Common myeloid progenitor, CD34-positive (primary cell): Measurements from ENCODE around the gene CDYL2.

Source experiments
- CTCF ChIA-PET: fragments of 350-600 bp; sonication (Branson Sonifier 250); formaldehyde crosslinking; loops from one replicate; lab custom pipeline; 2021; ENCODE audit warnings: antibody characterized with exemption; lab: Charles Lee
- POLR2A ChIA-PET: fragments of 350-600 bp; sonication (Branson Sonifier 250); formaldehyde crosslinking; loops from one replicate; lab custom pipeline; 2021; ENCODE audit warnings: antibody characterized with exemption; lab: Charles Lee
- DNase-seq, 3 donors: peaks; one replicate each; pipeline versions ENCODE4 v3.0.0 to v3.0.0-alpha.2; 2013
- H3K27ac ChIP-seq, 2 experiments: 1 replicate in 1 of 2; 2 replicates in 1 of 2; pipeline ENCODE4 v1.7.0; 2013; ENCODE audit warnings: inconsistent platforms in 2 of 2, low read length in 2 of 2, mild to moderate bottlenecking in 2 of 2, low read depth in 1 of 2, moderate library complexity in 1 of 2; ENCODE audit not compliant: severe bottlenecking in 2 of 2, insufficient read depth in 1 of 2, poor library complexity in 1 of 2
- H3K27me3 ChIP-seq, 5 experiments: replicated peaks in 2 of 5; 1 replicate in 3 of 5; 2 replicates in 2 of 5; pipeline versions ENCODE4 v1.6.1 to v1.7.0; 2013; ENCODE audit warnings: low read length in 4 of 5, mild to moderate bottlenecking in 2 of 5, moderate library complexity in 2 of 5, inconsistent platforms in 1 of 5; ENCODE audit not compliant: insufficient read depth in 5 of 5, control insufficient read depth in 4 of 5
- H3K36me3 ChIP-seq, 4 experiments: 1 replicate in 2 of 4; 2 replicates in 2 of 4; pipeline versions ENCODE4 v1.6.1 to v1.7.0; 2013; ENCODE audit warnings: low read length in 3 of 4, control low read depth in 1 of 4, mild to moderate bottlenecking in 1 of 4; ENCODE audit not compliant: control insufficient read depth in 4 of 4, insufficient read depth in 4 of 4
- H3K4me1 ChIP-seq, 4 experiments: 1 replicate in 3 of 4; 2 replicates in 1 of 4; pipeline versions ENCODE4 v1.6.1 to v1.7.1; 2013; ENCODE audit warnings: low read length in 3 of 4, mild to moderate bottlenecking in 3 of 4, control low read depth in 1 of 4, inconsistent platforms in 1 of 4, moderate library complexity in 1 of 4; ENCODE audit not compliant: control insufficient read depth in 4 of 4, insufficient read depth in 4 of 4; ENCODE audit errors: control extremely low read depth in 1 of 4
- H3K4me3 ChIP-seq, 7 experiments: 1 replicate in 4 of 7; 2 replicates in 3 of 7; pipeline versions ENCODE4 v1.5.1 to v1.7.0; 2013; ENCODE audit warnings: mild to moderate bottlenecking in 7 of 7, low read length in 6 of 7, moderate library complexity in 6 of 7, inconsistent platforms in 2 of 7, low read depth in 2 of 7, control low read depth in 1 of 7; ENCODE audit not compliant: insufficient read depth in 4 of 7, control insufficient read depth in 1 of 7; ENCODE audit errors: extremely low read depth in 1 of 7
- H3K9me3 ChIP-seq, 5 experiments: 1 replicate in 4 of 5; 2 replicates in 1 of 5; pipeline versions ENCODE4 v1.6.1 to v1.7.1; 2013; ENCODE audit warnings: low read length in 4 of 5, mild to moderate bottlenecking in 2 of 5, inconsistent platforms in 1 of 5, low read depth in 1 of 5, moderate library complexity in 1 of 5; ENCODE audit not compliant: control insufficient read depth in 4 of 5, insufficient read depth in 2 of 5; ENCODE audit errors: control extremely low read depth in 1 of 5
- WGBS: methylation state at CpG from one replicate; pipeline ENCODE4 v1.1.5; 2013; ENCODE audit not compliant: insufficient coverage; 5-methylcytosine and 5-hydroxymethylcytosine counted together

Gene CDYL2

GRCh38 chr16:80563066-80563465 lies 241.3 kb downstream of the CDYL2 start:
- ChIA-PET POLR2A (no interaction called here), CTCF (no interaction called here)
- H3K4me1 ChIP-seq: peaks cover 3 to 13% (median 10%) of the 10 kb centered on the region in 4 experiments
- H3K9me3 ChIP-seq: no peaks in the 10 kb centered on the region
- no peak overlapping the region for H3K27ac ChIP-seq
- DNase-seq: no peak
- no peaks in the 10 kb centered on the region for H3K36me3 ChIP-seq
- WGBS: 88% methylated on average over 2 of the region's 3 CpGs
- H3K27me3 ChIP-seq: no peaks in the 10 kb centered on the region
- no peak overlapping the region for H3K4me3 ChIP-seq

GRCh38 chr16:80559369-80559768 lies 245.0 kb downstream of the CDYL2 start:
- Histone ChIP-seq H3K4me1 (peaks cover 2 to 12% (median 9%) of the 10 kb centered on the region in 4 experiments), H3K36me3 (no peaks in the 10 kb centered on the region), H3K27ac (no peak overlapping the region), H3K4me3 (no peak overlapping the region), H3K27me3 (no peaks in the 10 kb centered on the region), H3K9me3 (no peaks in the 10 kb centered on the region)
- POLR2A ChIA-PET: no interaction called here
- no peak for DNase-seq
- WGBS: 90% methylated on average over 3 of the region's 4 CpGs
- CTCF ChIA-PET: no interaction called here

- peaks cover 8 to 16% (median 13%) of the 10 kb centered on the region in 4 experiments for H3K4me1 ChIP-seq
- no peak for DNase-seq
- WGBS: 98% methylated on average over 5 of the region's 5 CpGs
- POLR2A ChIA-PET: no interaction called here
- no peak overlapping the region for H3K27ac ChIP-seq
- CTCF ChIA-PET: no interaction called here
- no peaks in the 10 kb centered on the region for H3K9me3 ChIP-seq
- no peaks in the 10 kb centered on the region for H3K27me3 ChIP-seq
- H3K4me3 ChIP-seq: no peak overlapping the region
- H3K36me3 ChIP-seq: no peaks in the 10 kb centered on the region
Measured at GRCh38 chr16:80557037-80557436, 247.4 kb downstream of the CDYL2 start.

GRCh38 chr16:80556481-80556880 lies 247.9 kb downstream of the CDYL2 start:
- WGBS: 86% methylated on average over 3 of the region's 3 CpGs
- Histone ChIP-seq H3K36me3 (no peaks in the 10 kb centered on the region), H3K4me3 (no peak overlapping the region), H3K4me1 (peaks cover 8 to 16% (median 13%) of the 10 kb centered on the region in 4 experiments), H3K27ac (no peak overlapping the region), H3K9me3 (no peaks in the 10 kb centered on the region), H3K27me3 (no peaks in the 10 kb centered on the region)
- no peak for DNase-seq
- POLR2A ChIA-PET: no interaction called here
- CTCF ChIA-PET: no interaction called here

- no peaks in the 10 kb centered on the region for H3K27me3 ChIP-seq
- ChIA-PET POLR2A (no interaction called here), CTCF (interaction anchor here (1.9 kb wide), 1 partner anchor 37 kb away, joined by 6 read pairs; no protein-coding TSS in a partner anchor)
- no peaks in the 10 kb centered on the region for H3K36me3 ChIP-seq
- peak overlapping the region in 1 of 2 experiments; percentile 26 for H3K27ac ChIP-seq
- peak in 2 of 3 donors; percentile 56 to 66 for DNase-seq
- H3K9me3 ChIP-seq: no peaks in the 10 kb centered on the region
- WGBS: 0% methylated on average over 2 of the region's 2 CpGs
- peaks cover 8 to 16% (median 13%) of the 10 kb centered on the region in 4 experiments for H3K4me1 ChIP-seq
- peak overlapping the region in 2 of 7 experiments; percentile 16 to 39 for H3K4me3 ChIP-seq
Measured at GRCh38 chr16:80554033-80554432, 250.4 kb downstream of the CDYL2 start.

GRCh38 chr16:80552277-80552676 lies 252.1 kb downstream of the CDYL2 start:
- CTCF ChIA-PET: interaction anchor here (0.6 kb wide), 1 partner anchor 545 kb away, joined by 3 read pairs; no protein-coding TSS in a partner anchor
- 98% methylated on average over 5 of the region's 5 CpGs for WGBS
- no peak overlapping the region for H3K27ac ChIP-seq

More at GRCh38 chr16:80552277-80552676, 252.1 kb downstream of the CDYL2 start:
- Histone ChIP-seq H3K9me3 (no peaks in the 10 kb centered on the region), H3K4me1 (peaks cover 8 to 16% (median 13%) of the 10 kb centered on the region in 4 experiments), H3K27me3 (no peaks in the 10 kb centered on the region), H3K4me3 (no peak overlapping the region), H3K36me3 (no peaks in the 10 kb centered on the region)
- no peak for DNase-seq
- POLR2A ChIA-PET: no interaction called here
